Measurements from ENCODE around the gene TTC34. TPM values are rescaled to one million over a fixed set of nuclear protein-coding genes. Genes with fewer than 3 reads are reported as not detected.

The TTC34 gene
- total and polyA plus RNA-seq, 2 of the 4 experiments (the other 2 are of a cell fraction) = under 0.01 to 0.09 TPM

- Histone ChIP-seq H2BK20ac (ENCODE audit: low read depth, low read length) (no peak overlapping the region), H4K5ac (ENCODE audit: low read depth, low read length) (no peak overlapping the region), H2BK120ac (ENCODE audit: low read depth, low read length) (no peak overlapping the region), H3K4me3 (ENCODE audit: insufficient read depth, low read depth, low read length) (no peak overlapping the region), H3K4me1 (ENCODE audit: control insufficient read depth, insufficient read depth, low read length) (peaks cover 4% of the 10 kb centered on the region; the same call in 1 of the 2 replicates), H3K4me2 (ENCODE audit: low read depth, low read length) (no peak overlapping the region), H3K9ac (ENCODE audit: low read depth, low read length) (no peak overlapping the region), H3K36me3 (ENCODE audit: control insufficient read depth, insufficient read depth, low read length) (peaks cover 2% of the 10 kb centered on the region; the same call in 1 of the 2 replicates), H3K56ac (ENCODE audit: extremely low read depth, insufficient read depth, low read length) (no peak overlapping the region), H2AFZ (replicated peaks; ENCODE audit: low read length, poor library complexity) (no peak overlapping the region), H3K27ac (ENCODE audit: insufficient read depth, low read length) (no peak overlapping the region), H3K9me3 (ENCODE audit: control insufficient read depth, insufficient read depth, low read length) (no peaks in the 10 kb centered on the region), H2BK15ac (ENCODE audit: low read depth, low read length) (no peak overlapping the region), H3K79me1 (ENCODE audit: low read depth in 1 of 2, low read length in 2 of 2) (peaks cover 0 to 12% of the 10 kb centered on the region in 2 experiments; a peak in 1 of 4 replicates), H4K91ac (ENCODE audit: insufficient read depth, low read depth, low read length) (no peak overlapping the region), H3K9me1 (ENCODE audit: insufficient read depth, low read length) (no peaks in the 10 kb centered on the region), H2AK9ac (replicated peaks; ENCODE audit: low read depth, low read length, poor library complexity) (no peak overlapping the region), H3K14ac (replicated peaks; ENCODE audit: low read depth, low read length) (no peak overlapping the region), H3K18ac (ENCODE audit: low read depth, low read length) (no peak overlapping the region), H3K27me3 (ENCODE audit: control insufficient read depth, insufficient read depth, low read length) (no peaks in the 10 kb centered on the region; the same call in 1 of the 2 replicates), H2AK5ac (ENCODE audit: low read depth, low read length) (no peak overlapping the region), H4K20me1 (ENCODE audit: insufficient read depth, low read length) (no peaks in the 10 kb centered on the region), H4K8ac (ENCODE audit: low read depth in 2 of 2, low read length in 2 of 2) (no peak overlapping the region), H3K4ac (ENCODE audit: low read depth, low read length) (no peak overlapping the region), H2BK5ac (ENCODE audit: low read depth, low read length, poor library complexity, severe bottlenecking) (no peak overlapping the region), H3K23ac (ENCODE audit: low read depth, low read length) (no peak overlapping the region)
- WGBS, 2 experiments (ENCODE audit: extremely low coverage in 2 of 2, insufficient read length in 1 of 2) = no CpG with 5 or more reads among the region's 5 CpGs
- DNase-seq = no peak
- intact Hi-C loops (cut with micrococcal nuclease) = no loop called here
- TF ChIP-seq MAFK (IDR thresholded peaks at IDR 0.05; ENCODE audit: low read depth, low read length) (no peak), FOS (IDR thresholded peaks at IDR 0.05; ENCODE audit: low read depth, low read length) (no peak), RCOR1 (IDR thresholded peaks at IDR 0.05; ENCODE audit: insufficient replicate concordance, low read length) (no peak), USF2 (IDR thresholded peaks at IDR 0.05; ENCODE audit: low read depth, low read length) (no peak), MXI1 (IDR thresholded peaks at IDR 0.05; ENCODE audit: borderline replicate concordance, low read depth, low read length) (no peak), CHD1 (IDR thresholded peaks at IDR 0.05; ENCODE audit: low read depth, low read length) (no peak)
- dilution Hi-C loops (cut with HindIII; ENCODE audit: low sequenced_read_pairs, unreplicated experiment) = no loop called here
- no peak for ATAC-seq (ENCODE audit: low read depth)
- in situ Hi-C loops (cut with MboI; ENCODE audit: low sequenced_read_pairs) = no loop called here
- no TSS peak for BruUV-seq (replicated peaks)
- ChIA-PET CTCF (no interaction called here), POLR2A (ENCODE audit: unreplicated experiment) (no interaction called here)
Measured at GRCh38 chr1:2591233-2591580, 210.3 kb downstream of the TTC34 start.
